Head of caudate nucleus (tissue), 42 donors: ENCODE measurements around the gene HOXA4.

ENCODE experiments used
- DNase-seq, 42 donors: peaks; one replicate each; pipeline versions ENCODE4 v3.0.0 to v3.0.0-alpha.2; 2020 to 2021; ENCODE audit warnings: mixed read lengths in 7 of 42
- intact Hi-C: fragments of 100-400 bp; cut with DNase I; formaldehyde crosslinking; loops from one replicate; pipeline ENCODE4 v1.15.0; 2022

Gene HOXA4

GRCh38 chr7:27141923-27142579 lies 11.5 kb upstream of the HOXA4 start:
- intact Hi-C loops = no loop called here
- peak in 1 of 42 donors; percentile 16 for DNase-seq

- DNase-seq = peak in 1 of 42 donors; percentile 4
These were observed 10.8 kb upstream of the HOXA4 start for GRCh38 chr7:27141137-27141922.

GRCh38 chr7:27140126-27140857 lies 9.7 kb upstream of the HOXA4 start:
- peak in 1 of 42 donors; percentile 3 for DNase-seq
- intact Hi-C loops = no loop called here

More at GRCh38 chr7:27141137-27141922, 10.8 kb upstream of the HOXA4 start:
- intact Hi-C loops = no loop called here

- intact Hi-C loops = no loop called here
- DNase-seq = peak in 1 of 42 donors; percentile 14
These were observed 9.0 kb upstream of the HOXA4 start for GRCh38 chr7:27139334-27140125.

GRCh38 chr7:27138985-27139333 lies 8.4 kb upstream of the HOXA4 start:
- no peak for DNase-seq
- intact Hi-C loops = no loop called here

- intact Hi-C loops = no loop called here
- no peak for DNase-seq
These were observed 7.9 kb upstream of the HOXA4 start for GRCh38 chr7:27138472-27138871.

GRCh38 chr7:27137640-27138315 lies 7.2 kb upstream of the HOXA4 start:
- DNase-seq = peak in 1 of 42 donors; percentile 6

GRCh38 chr7:27134392-27134791 lies 3.8 kb upstream of the HOXA4 start:
- intact Hi-C loops = no loop called here
- DNase-seq = no peak

More at GRCh38 chr7:27137640-27138315, 7.2 kb upstream of the HOXA4 start:
- intact Hi-C loops = no loop called here

- intact Hi-C loops = no loop called here
- DNase-seq = peak in 1 of 42 donors; percentile 10
These were observed 3.1 kb upstream of the HOXA4 start for GRCh38 chr7:27133409-27134231.

GRCh38 chr7:27132978-27133377 lies 2.4 kb upstream of the HOXA4 start:
- intact Hi-C loops = no loop called here
- DNase-seq = no peak

GRCh38 chr7:27132214-27132613 lies 1.7 kb upstream of the HOXA4 start:
- no peak for DNase-seq
- intact Hi-C loops = no loop called here

- no peak for DNase-seq
- intact Hi-C loops = no loop called here
These were observed 848 bp upstream of the HOXA4 start for GRCh38 chr7:27131390-27131819.

GRCh38 chr7:27129729-27130539 lies 623 bp downstream of the HOXA4 start:
- intact Hi-C loops = loop anchor here (10.0 kb wide), 1 partner anchor 275 kb away; no protein-coding TSS in a partner anchor
- no peak for DNase-seq

GRCh38 chr7:27128776-27129728 lies 1.5 kb downstream of the HOXA4 start:
- no peak for DNase-seq
- intact Hi-C loops = loop anchor here (10.0 kb wide), 1 partner anchor 274 kb away; no protein-coding TSS in a partner anchor

- no peak for DNase-seq
- intact Hi-C loops = loop anchor here (10.0 kb wide), 1 partner anchor 273 kb away; no protein-coding TSS in a partner anchor
These were observed 2.5 kb downstream of the HOXA4 start for GRCh38 chr7:27128034-27128433.
